ENCODE measurements around the gene OR10P1. TPM values are rescaled to one million over a fixed set of nuclear protein-coding genes. Genes with fewer than 3 reads are reported as not detected.
A peak's percentile ranks its signal among the peaks of the same experiment; 100 is the strongest.

Gene OR10P1
- total RNA-seq, 2 experiments from 2014 or later, result not detected

- Mint-ChIP-seq H3K4me3 (no peak overlapping the region), H3K27me3 (peaks cover 2% of the 10 kb centered on the region), H3K36me3 (ENCODE audit: low read depth) (no peaks in the 10 kb centered on the region), H3K4me1 (no peaks in the 10 kb centered on the region), H3K27ac (no peak overlapping the region), H3K9me3 (ENCODE audit: low read depth) (no peaks in the 10 kb centered on the region)
- DNase-seq, result no peak
- intact Hi-C loops (cut with DNase I, micrococcal nuclease), result no loop called here
- ATAC-seq, result no peak
- ChIA-PET CTCF (interaction anchor here (1.1 to 1.3 kb wide), 2 partner anchors 11 to 40 kb away, joined by 3 to 4 read pairs; no protein-coding TSS in a partner anchor), POLR2A (no interaction called here)
Measured at GRCh38 chr12:55666508-55666907, 29.8 kb downstream of the OR10P1 start.

GRCh38 chr12:55670276-55670675 lies 33.6 kb downstream of the OR10P1 start:
- Mint-ChIP-seq H3K4me1 (no peaks in the 10 kb centered on the region), H3K4me3 (no peak overlapping the region), H3K27me3 (peaks cover 6% of the 10 kb centered on the region), H3K9me3 (ENCODE audit: low read depth) (no peaks in the 10 kb centered on the region), H3K36me3 (ENCODE audit: low read depth) (no peaks in the 10 kb centered on the region), H3K27ac (no peak overlapping the region)
- intact Hi-C loops (cut with DNase I, micrococcal nuclease), result no loop called here
- ChIA-PET POLR2A (no interaction called here), CTCF (interaction anchor here (0.5 to 1.7 kb wide), 3 partner anchors 8 to 211 kb away, joined by 3 to 6 read pairs (median 4); no protein-coding TSS in a partner anchor)
- ATAC-seq (no peak), DNase-seq (no peak)

- CTCF ChIA-PET, result interaction anchor here (0.8 kb wide), 1 partner anchor 17 kb away, joined by 4 read pairs; no protein-coding TSS in a partner anchor
- intact Hi-C loops (cut with DNase I, micrococcal nuclease), result no loop called here
- H3K9me3 Mint-ChIP-seq (ENCODE audit: low read depth), result no peaks in the 10 kb centered on the region
- DNase-seq, result no peak
- POLR2A ChIA-PET, result no interaction called here
- no peak for ATAC-seq
- H3K4me3 Mint-ChIP-seq, result no peak overlapping the region
- H3K27me3 Mint-ChIP-seq, result peaks cover 12% of the 10 kb centered on the region
- H3K4me1 Mint-ChIP-seq, result no peaks in the 10 kb centered on the region
- no peak overlapping the region for H3K27ac Mint-ChIP-seq
- no peaks in the 10 kb centered on the region for H3K36me3 Mint-ChIP-seq (ENCODE audit: low read depth)
Measured at GRCh38 chr12:55671746-55672145, 35.1 kb downstream of the OR10P1 start.

- no peak overlapping the region for H3K27ac Mint-ChIP-seq
- H3K36me3 Mint-ChIP-seq (ENCODE audit: low read depth), result no peaks in the 10 kb centered on the region
- H3K4me3 Mint-ChIP-seq, result no peak overlapping the region
- no peak for ATAC-seq
- no peak for DNase-seq
- peaks cover 12% of the 10 kb centered on the region for H3K27me3 Mint-ChIP-seq
- intact Hi-C loops (cut with DNase I, micrococcal nuclease), result no loop called here
- CTCF ChIA-PET, result interaction anchor here (0.6 to 2.8 kb wide), 5 partner anchors 17 to 1501 kb away, joined by 3 to 13 read pairs (median 3); no protein-coding TSS in a partner anchor
- POLR2A ChIA-PET, result no interaction called here
- H3K4me1 Mint-ChIP-seq, result no peaks in the 10 kb centered on the region
- no peaks in the 10 kb centered on the region for H3K9me3 Mint-ChIP-seq (ENCODE audit: low read depth)
Measured at GRCh38 chr12:55673638-55674037, 36.9 kb downstream of the OR10P1 start.

- ATAC-seq (no peak), DNase-seq (no peak)
- H3K36me3 Mint-ChIP-seq (ENCODE audit: low read depth), result no peaks in the 10 kb centered on the region
- POLR2A ChIA-PET, result no interaction called here
- no peak overlapping the region for H3K4me3 Mint-ChIP-seq
- CTCF ChIA-PET, result interaction anchor here (2.8 kb wide), 1 partner anchor 19 kb away, joined by 13 read pairs; no protein-coding TSS in a partner anchor
- H3K9me3 Mint-ChIP-seq (ENCODE audit: low read depth), result no peaks in the 10 kb centered on the region
- intact Hi-C loops (cut with DNase I, micrococcal nuclease), result no loop called here
- H3K27me3 Mint-ChIP-seq, result peaks cover 22% of the 10 kb centered on the region
- no peaks in the 10 kb centered on the region for H3K4me1 Mint-ChIP-seq
- H3K27ac Mint-ChIP-seq, result no peak overlapping the region
Measured at GRCh38 chr12:55675666-55676065, 39.0 kb downstream of the OR10P1 start.

- peaks cover 30% of the 10 kb centered on the region for H3K27me3 Mint-ChIP-seq
- H3K36me3 Mint-ChIP-seq (ENCODE audit: low read depth), result no peaks in the 10 kb centered on the region
- no peaks in the 10 kb centered on the region for H3K9me3 Mint-ChIP-seq (ENCODE audit: low read depth)
- ATAC-seq (no peak), DNase-seq (no peak)
- CTCF ChIA-PET, result interaction anchor here (1.0 kb wide), 1 partner anchor 20 kb away, joined by 3 read pairs; no protein-coding TSS in a partner anchor
- no peak overlapping the region for H3K4me3 Mint-ChIP-seq
- H3K27ac Mint-ChIP-seq, result no peak overlapping the region
- intact Hi-C loops (cut with DNase I, micrococcal nuclease), result no loop called here
- POLR2A ChIA-PET, result interaction anchor here (0.5 kb wide), 1 partner anchor 12 kb away, joined by 3 read pairs; no protein-coding TSS in a partner anchor
- H3K4me1 Mint-ChIP-seq, result peaks cover 9% of the 10 kb centered on the region
Measured at GRCh38 chr12:55676707-55677106, 40.0 kb downstream of the OR10P1 start.

GRCh38 chr12:55679691-55680090 lies 43.0 kb downstream of the OR10P1 start:
- intact Hi-C loops (cut with DNase I, micrococcal nuclease), result no loop called here
- Mint-ChIP-seq H3K4me3 (no peak overlapping the region), H3K27me3 (peaks cover 30% of the 10 kb centered on the region), H3K36me3 (ENCODE audit: low read depth) (no peaks in the 10 kb centered on the region), H3K27ac (no peak overlapping the region), H3K9me3 (ENCODE audit: low read depth) (no peaks in the 10 kb centered on the region), H3K4me1 (peaks cover 9% of the 10 kb centered on the region)
- POLR2A ChIA-PET, result no interaction called here
- CTCF ChIA-PET, result no interaction called here
- DNase-seq (no peak), ATAC-seq (no peak)

- Mint-ChIP-seq H3K27me3 (peaks cover 26% of the 10 kb centered on the region), H3K4me1 (peaks cover 9% of the 10 kb centered on the region), H3K36me3 (ENCODE audit: low read depth) (no peaks in the 10 kb centered on the region), H3K9me3 (ENCODE audit: low read depth) (no peaks in the 10 kb centered on the region), H3K4me3 (no peak overlapping the region), H3K27ac (no peak overlapping the region)
- intact Hi-C loops (cut with DNase I, micrococcal nuclease), result no loop called here
- ChIA-PET CTCF (interaction anchor here (0.7 to 1.4 kb wide), 2 partner anchors 34 to 56 kb away, joined by 3 to 4 read pairs; partner anchors contain the start of gene BLOC1S1), POLR2A (interaction anchor here (0.6 kb wide), 1 partner anchor 31 kb away, joined by 8 read pairs; no protein-coding TSS in a partner anchor)
- ATAC-seq, result peak; percentile 57
- no peak for DNase-seq
Measured at GRCh38 chr12:55681142-55682077, 44.7 kb downstream of the OR10P1 start.

GRCh38 chr12:55682087-55682796 lies 45.5 kb downstream of the OR10P1 start:
- H3K36me3 Mint-ChIP-seq (ENCODE audit: low read depth), result no peaks in the 10 kb centered on the region
- intact Hi-C loops (cut with DNase I, micrococcal nuclease), result no loop called here
- DNase-seq (no peak), ATAC-seq (no peak)
- ChIA-PET POLR2A (no interaction called here), CTCF (interaction anchor here (0.7 to 1.4 kb wide), 3 partner anchors 33 to 493 kb away, joined by 3 to 4 read pairs (median 3); partner anchors contain the start of gene BLOC1S1)
- peaks cover 24% of the 10 kb centered on the region for H3K27me3 Mint-ChIP-seq
- no peaks in the 10 kb centered on the region for H3K9me3 Mint-ChIP-seq (ENCODE audit: low read depth)
- no peak overlapping the region for H3K4me3 Mint-ChIP-seq
- peaks cover 11% of the 10 kb centered on the region for H3K4me1 Mint-ChIP-seq
- H3K27ac Mint-ChIP-seq, result no peak overlapping the region

- Mint-ChIP-seq H3K4me1 (peaks cover 16% of the 10 kb centered on the region), H3K4me3 (no peak overlapping the region), H3K27me3 (peaks cover 24% of the 10 kb centered on the region), H3K27ac (no peak overlapping the region), H3K9me3 (ENCODE audit: low read depth) (no peaks in the 10 kb centered on the region), H3K36me3 (ENCODE audit: low read depth) (no peaks in the 10 kb centered on the region)
- CTCF ChIA-PET, result no interaction called here
- intact Hi-C loops (cut with DNase I, micrococcal nuclease), result no loop called here
- POLR2A ChIA-PET, result no interaction called here
- ATAC-seq, result no peak
- no peak for DNase-seq
Measured at GRCh38 chr12:55683676-55684075, 47.0 kb downstream of the OR10P1 start.

- H3K27me3 Mint-ChIP-seq, result peaks cover 16% of the 10 kb centered on the region
- H3K4me1 Mint-ChIP-seq, result peaks cover 16% of the 10 kb centered on the region
- ChIA-PET POLR2A (no interaction called here), CTCF (no interaction called here)
- DNase-seq (no peak), ATAC-seq (no peak)
- no peaks in the 10 kb centered on the region for H3K36me3 Mint-ChIP-seq (ENCODE audit: low read depth)
- no peak overlapping the region for H3K27ac Mint-ChIP-seq
- no peak overlapping the region for H3K4me3 Mint-ChIP-seq
- H3K9me3 Mint-ChIP-seq (ENCODE audit: low read depth), result no peaks in the 10 kb centered on the region
- intact Hi-C loops (cut with DNase I, micrococcal nuclease), result no loop called here
Measured at GRCh38 chr12:55684761-55685370, 48.2 kb downstream of the OR10P1 start.

All from activated CD4-positive, alpha-beta T cell treated with anti-CD3 and anti-CD28 coated beads for 36 hours (primary cell).